ENCODE measurements around the gene ATP6V1F.

DNA sequence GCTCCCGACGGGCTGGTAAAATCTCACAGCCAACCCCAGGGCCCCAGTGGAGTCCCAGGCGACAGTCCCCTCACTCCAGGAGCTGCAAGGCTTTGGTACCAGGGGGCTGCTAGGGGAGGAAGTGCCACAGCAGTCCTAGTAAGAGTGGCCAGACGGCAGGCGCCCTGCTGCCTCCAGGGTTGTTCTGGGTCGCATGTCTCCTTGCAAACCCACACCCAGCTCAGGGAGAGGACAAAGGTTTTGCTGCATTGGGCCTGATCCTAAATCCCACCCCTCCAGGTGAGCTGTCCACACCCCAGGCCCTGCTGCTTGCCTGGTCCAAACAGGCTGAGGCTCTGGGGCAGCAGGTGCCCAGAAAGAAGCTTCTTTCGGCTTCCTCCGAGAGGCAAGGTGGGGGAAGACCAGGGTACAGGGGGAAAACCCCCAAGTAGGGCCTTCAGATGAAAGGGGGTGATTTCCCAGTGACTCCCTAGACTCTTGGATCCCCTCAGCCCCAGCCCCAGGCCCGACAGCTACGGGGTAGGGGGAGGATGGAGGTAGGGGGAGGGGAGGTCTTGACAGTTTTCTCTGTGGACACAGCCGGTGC is 52.0 kb downstream of the ATP6V1F start:
- TF ChIP-seq, protein P1, sequence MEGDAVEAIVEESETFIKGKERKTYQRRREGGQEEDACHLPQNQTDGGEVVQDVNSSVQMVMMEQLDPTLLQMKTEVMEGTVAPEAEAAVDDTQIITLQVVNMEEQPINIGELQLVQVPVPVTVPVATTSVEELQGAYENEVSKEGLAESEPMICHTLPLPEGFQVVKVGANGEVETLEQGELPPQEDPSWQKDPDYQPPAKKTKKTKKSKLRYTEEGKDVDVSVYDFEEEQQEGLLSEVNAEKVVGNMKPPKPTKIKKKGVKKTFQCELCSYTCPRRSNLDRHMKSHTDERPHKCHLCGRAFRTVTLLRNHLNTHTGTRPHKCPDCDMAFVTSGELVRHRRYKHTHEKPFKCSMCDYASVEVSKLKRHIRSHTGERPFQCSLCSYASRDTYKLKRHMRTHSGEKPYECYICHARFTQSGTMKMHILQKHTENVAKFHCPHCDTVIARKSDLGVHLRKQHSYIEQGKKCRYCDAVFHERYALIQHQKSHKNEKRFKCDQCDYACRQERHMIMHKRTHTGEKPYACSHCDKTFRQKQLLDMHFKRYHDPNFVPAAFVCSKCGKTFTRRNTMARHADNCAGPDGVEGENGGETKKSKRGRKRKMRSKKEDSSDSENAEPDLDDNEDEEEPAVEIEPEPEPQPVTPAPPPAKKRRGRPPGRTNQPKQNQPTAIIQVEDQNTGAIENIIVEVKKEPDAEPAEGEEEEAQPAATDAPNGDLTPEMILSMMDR (IDR thresholded peaks at IDR 0.05; ENCODE audit: low read length) = no peak
- no peak for TF ChIP-seq EZH2 (IDR thresholded peaks at IDR 0.05; ENCODE audit: borderline replicate concordance, low read length)

All from OCI-LY1 (cell line).